Left forelimb (tissue), 1 donor: ENCODE data around the gene TLE7.

Source experiments
- DNase-seq: peaks from one replicate; pipeline ENCODE4 v3.0.0-alpha.2; 2018; ENCODE audit warnings: low spot score

TLE7 gene

DNA sequence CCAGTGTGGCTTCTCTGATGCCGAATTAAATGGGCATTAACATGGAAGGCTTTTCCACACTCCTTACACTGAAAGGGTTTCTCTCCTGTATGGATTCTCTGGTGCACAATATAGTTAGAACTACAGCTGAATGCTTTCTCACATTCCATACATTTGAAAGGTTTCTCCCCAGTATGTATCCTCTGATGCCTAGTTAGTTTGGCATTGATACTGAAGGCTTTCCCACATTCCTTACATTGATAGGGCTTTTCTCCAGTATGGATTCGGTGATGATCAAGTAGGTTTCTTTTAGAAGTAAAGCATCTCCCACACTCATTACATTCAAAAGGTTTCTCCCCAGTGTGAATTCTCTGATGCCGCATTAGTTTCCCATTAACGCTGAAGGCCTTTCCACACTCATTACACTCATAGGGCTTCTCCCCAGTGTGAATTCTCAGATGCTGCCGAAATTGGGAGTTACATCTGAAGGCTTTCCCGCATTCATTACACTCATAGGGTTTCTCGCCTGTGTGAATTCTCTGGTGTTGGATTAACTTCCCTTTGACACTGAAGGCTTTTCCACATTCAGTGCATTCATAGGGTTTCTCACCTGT lies 6.5 kb upstream of the TLE7 start:
- no peak for DNase-seq

DNA sequence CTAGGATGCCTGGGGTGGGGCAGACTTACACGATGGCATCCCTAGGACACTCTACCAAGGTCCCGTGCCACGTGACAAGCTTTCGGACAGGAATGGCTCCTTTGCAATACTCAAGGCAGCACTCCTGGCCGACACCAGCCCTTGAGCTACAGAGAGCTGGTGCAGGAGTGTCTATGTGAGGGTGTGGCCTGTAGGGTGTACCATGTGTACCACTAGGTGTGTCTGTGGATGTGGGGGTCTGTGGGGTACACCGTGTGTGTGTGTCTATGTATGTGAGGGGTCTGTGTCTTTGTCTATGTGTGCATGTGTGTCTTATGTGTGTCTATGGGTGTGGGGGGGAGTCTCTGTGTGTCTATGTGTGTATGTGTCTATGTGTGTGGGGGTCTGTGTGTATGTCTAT lies 1.9 kb upstream of the TLE7 start:
- DNase-seq = no peak

DNA sequence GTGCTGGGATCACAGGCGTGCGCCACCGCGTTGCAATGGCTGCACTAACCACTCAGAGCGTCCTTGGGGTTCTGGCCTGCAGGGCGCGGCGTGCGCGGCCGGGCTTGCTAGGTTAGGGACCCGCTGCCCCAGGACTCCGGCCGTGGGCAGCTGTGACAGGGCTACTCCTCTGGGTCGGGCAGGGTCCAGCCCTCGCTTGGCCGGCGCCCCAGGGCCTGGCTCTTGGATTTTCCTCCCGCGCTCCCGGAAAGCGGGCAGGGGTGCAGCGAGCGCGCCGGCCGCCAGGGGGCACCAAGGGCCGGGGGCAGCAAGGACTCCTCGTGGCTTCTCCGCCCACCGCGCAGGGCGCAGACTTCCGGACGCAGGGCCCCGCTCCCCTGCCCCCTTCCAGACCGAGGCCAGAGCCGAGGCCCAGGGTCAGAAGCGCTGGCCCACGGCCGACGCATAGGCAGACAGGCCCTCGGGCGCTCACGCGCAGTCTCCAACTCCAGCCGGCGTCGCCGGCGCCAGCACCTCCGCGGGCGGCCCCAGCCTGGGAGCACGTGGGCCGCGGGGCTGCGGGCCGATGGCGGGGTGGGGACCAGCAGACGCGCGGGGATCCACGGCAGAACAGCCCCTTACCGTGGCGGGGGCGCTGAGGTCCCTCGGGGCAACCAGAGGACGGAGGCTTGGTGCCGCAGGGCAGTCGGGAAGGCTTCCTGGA lies 355 bp downstream of the TLE7 start:
- DNase-seq = no peak

DNA sequence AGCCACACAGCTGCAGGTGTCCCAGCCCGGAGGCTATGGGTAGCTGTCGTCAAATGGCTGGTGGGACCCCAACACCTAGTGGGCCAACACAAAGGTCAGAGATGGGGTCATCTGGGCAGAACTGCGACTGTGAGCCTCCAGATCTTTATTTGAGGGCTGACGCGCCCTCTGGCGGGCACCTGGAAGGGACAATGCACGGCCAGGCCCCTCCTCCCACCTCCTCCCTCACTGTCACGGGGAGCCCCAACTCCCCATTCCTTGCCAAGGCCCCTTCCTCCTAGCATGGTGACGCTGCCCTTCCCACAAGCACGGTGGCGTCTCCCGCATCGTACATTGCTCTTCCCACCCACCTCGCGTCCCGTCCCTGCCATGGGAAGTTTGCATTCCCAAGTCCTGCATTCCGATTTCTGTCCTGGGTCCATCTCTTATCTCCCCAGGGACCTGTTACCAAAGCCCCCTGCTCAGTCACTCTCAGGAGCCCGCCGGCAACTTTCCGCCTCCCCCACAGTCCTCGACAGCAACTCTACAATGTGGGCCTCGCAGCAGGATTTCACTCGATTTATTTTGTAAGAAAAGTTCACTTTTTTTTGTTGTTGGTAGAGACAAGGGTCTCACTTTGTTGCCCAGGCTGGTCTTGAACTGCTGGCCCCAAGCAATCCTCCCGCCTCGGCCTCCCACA lies 1.0 kb downstream of the TLE7 start:
- no peak for DNase-seq

DNA sequence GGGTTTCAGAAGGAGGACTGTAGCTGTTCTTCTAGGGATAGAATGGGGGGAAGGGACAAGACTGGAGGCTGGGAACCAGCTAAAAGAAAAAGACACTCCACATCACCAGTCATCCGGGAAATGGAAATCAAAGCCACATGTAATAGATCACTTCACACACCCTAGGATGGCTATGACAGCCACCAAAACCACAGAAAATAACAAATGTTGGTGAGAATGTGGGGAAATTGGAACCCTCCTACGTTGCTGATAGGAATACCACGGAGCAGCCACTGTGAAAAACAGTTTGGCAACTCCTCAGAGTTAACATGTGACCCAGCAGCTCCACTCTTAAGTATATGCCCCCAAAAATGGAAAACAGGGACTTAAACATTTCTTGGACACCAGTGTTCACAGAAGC lies 2.3 kb downstream of the TLE7 start:
- no peak for DNase-seq

DNA sequence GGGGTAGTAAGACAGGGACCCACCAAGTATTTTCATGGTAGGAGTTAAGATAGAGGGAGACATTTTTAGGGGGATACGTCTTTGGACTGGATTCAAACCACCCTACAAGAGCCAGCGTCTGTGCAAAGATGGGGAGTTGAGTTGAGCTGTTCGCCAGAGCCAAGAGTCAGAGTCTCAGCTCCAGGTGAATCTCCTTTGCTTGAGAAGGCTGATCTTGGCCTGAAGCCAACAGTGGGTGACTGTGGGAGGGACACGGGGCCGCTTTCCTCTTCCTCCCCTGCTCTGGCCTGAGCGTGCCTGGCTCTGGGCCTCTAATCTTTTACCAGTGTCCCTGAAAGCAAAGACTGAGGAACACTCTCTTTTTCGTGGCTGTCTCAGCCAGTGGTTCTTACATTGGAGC lies 5.4 kb downstream of the TLE7 start:
- DNase-seq = no peak

DNA sequence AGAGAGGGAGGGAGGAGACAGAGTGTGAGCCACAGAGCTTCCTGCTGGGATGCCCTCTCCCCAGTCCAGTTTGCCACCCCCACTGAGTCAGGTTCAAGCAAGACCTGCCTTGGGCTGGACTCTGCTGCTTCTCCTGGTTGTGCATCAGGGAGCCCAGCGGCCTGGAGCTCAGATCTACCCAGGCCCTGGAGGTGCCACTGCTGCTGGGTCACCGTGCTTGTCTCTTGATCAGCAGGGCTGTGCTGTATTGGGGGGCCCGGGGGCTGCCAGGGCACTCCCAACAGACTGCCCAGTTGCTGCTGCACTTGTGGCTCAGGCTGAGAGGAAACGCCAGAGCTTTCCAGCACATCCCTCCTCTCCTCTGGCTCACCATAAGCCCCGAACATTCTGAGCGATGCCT lies 8.9 kb downstream of the TLE7 start:
- no peak for DNase-seq

DNA sequence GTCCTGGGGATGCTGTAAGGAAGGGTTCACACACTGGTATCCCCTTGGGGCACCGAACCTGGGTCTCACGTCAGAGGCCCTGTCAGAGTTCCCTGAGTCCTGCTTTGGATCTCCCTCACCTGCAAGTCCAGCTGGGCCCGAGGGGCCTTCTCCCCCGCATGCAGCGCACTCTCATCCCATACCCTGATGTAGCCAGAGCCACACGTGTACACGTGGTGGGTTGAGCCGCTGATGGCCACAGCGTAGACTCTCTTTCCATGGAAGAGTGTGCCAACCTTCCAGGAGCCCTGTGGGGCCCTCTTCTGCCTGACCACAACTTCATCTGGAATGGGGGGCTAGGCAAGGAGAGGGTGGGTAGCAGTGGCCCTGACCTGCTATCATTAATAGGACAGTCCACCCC lies 9.9 kb downstream of the TLE7 start:
- no peak for DNase-seq

DNA sequence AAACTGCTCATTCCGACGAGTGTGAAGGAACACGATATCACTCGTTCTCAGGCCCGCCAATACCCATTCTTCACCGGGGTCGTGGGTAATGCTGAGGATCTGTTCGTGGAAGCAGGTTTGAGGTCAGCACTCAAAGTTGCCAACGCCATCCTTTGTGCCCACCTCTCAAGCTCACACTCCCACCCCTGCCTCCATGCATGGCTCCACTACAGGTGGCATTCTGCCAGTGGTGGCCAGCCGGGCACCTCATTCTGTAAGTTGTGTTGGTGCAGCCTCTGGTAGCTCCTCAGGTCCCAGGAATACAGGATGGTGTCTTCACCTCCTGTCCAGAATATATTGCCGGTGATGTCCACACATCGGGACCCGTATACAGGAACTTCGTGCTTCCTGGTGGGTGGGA lies 10.7 kb downstream of the TLE7 start:
- DNase-seq = no peak

DNA sequence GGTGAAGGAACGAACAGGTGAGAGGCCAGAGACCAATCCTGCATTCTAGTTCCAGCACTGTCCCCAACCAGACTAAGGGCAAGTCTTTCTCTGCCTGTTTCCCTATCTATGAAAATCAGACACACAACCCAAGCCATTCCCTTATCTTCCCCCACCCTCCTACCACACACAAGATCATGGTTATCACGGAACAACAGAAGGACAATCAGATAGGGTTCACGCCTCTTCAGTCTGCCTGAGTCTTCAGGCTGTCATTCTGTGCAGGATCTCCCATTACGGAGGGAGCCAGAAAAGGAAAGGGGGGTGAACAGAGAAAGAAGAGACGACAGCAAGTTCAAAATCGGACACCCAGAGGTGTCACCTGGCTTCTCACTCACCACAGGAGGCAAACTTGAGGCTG lies 11.1 kb downstream of the TLE7 start:
- no peak for DNase-seq

DNA sequence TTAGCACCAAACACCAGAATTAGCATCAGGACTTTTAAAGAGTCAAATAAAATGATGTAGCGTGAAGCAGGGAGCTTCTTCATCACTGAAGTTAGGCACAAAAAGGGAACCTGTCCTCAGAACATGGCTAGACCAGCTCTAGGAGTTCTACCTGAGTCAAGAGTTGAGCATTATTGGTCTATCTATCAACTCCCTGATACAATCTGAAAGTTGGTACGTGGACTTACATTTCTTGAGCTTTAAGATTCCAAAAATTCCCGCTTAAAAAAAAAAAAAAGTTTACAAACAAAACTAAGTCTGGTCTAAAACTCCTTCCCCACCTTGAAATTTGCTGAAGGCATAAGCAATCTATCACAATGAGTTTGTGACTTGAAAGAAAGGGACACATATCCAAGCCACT lies 12.3 kb downstream of the TLE7 start:
- no peak for DNase-seq

DNA sequence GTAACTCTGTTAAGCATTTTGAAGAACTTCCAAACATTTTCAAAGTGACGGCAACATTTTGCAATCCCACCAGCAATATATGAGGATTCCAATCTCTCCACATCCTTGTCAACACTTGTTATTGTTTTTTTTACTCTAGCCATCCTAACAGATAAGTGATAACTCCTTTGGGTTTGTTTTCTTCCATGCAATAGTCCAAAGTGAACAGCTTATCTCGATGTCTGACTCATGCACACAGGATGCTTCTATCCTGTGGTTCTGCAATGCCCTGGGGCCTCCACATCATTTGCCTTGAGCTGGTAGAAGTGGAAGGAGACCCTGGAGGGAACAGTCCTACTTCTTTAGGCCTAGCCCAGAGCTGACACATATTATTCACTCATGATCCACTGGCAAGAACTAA lies 13.0 kb downstream of the TLE7 start:
- no peak for DNase-seq

DNA sequence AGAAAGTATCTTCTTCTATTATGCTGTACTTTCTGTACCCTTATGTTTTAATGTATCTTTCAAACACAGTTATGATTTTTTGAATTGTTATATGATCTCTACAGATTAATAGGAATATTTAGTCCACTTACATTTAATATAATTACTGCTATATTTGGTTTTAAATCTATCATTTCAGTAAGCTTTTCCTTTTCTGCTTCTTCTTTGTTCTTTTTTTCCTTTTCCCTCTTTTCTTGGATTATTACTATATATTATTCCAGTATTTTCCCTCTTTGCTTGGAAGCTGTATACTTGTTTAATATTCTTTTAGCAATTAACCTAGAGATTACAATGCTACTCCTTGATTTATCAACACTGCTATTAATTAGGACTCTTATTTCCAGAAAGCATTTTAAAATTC lies 13.5 kb downstream of the TLE7 start:
- DNase-seq = no peak

DNA sequence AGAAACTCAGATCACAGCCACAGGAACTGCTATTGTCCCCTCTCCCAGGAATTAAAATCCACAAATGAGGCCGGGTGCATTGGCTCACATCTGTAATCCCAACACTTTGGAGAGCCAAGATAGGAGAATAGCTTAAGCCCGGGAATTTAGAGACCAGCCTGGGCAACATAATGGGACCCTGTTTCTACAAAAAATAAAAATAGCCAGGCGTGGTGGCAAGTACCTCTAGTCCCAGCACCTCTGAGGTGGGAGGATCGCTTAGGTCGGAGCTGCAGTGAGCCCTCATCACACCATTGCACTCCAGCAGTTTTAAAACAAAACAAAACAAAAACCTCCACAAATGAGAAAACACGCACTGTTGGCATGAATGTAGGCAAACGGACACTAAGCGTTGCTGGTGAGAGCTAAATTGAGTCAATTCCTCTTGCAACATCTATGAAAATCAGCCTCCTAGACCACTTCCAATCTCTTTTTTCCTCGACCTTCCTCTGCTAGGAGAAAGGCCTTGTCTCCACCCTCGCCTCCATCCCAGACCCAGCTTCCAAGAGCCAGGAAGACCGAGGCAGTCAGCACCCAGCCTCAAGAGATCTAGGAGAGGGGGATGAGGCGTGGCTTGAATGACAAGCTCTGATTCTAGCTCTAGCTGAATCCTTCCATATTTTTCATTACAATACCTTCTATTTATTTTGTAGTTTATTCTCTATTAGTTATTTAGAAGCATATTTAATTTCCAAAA lies 14.8 kb downstream of the TLE7 start:
- no peak for DNase-seq

DNA sequence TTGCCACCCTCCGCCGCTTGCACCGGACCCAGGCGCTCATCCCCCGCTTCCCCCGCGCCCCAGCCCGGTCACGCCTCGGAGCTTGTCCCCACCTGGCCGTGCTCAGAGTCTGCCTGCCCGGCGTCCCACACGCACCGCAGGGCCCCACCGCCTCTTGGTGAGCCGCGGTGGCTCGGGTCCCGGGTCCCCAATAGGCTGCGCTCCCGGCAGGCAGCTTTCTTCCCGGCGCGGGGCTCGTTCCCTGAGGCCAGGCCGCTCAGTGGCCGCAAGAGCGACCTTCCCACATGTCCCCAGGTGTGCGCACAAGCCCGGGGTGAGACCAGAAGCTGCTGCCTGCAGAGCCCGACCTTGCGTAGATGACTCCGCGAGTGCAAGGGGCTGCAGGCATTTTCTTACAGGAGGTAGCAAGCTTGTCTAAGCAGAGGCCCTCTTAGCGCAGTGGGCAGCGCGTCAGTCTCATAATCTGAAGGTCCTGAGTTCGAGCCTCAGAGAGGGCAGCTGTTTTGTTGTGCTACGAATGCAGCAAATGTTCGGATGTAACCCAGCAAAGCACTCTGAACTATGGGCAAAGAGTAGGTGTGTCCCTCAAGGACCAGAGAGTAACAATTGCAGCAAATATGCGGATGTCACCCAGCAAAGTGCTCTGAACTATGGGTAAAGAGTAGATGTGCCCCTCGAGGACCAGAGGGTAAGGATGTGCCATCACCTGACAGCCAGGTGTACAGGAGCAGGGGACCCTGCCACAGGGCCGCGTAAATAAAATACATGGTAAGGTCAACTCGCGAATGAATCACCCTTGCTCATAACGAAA lies 15.6 kb downstream of the TLE7 start:
- no peak for DNase-seq

DNA sequence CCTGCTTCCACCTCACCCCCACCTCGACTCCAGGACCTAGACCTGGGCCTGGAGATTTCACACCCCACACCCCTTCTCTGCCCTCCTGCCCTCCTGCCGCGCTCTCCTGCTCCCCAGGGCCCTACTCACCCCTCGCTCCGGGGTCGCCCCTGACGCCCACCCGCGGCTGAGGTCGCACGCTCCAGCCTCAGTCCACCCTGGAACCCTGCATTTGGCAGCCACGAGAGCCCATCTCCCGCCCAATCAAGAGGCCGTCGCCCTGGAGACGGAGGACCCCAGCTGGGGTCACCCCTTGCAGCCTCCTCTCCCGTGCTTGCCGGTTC lies 16.1 kb downstream of the TLE7 start:
- DNase-seq = no peak

DNA sequence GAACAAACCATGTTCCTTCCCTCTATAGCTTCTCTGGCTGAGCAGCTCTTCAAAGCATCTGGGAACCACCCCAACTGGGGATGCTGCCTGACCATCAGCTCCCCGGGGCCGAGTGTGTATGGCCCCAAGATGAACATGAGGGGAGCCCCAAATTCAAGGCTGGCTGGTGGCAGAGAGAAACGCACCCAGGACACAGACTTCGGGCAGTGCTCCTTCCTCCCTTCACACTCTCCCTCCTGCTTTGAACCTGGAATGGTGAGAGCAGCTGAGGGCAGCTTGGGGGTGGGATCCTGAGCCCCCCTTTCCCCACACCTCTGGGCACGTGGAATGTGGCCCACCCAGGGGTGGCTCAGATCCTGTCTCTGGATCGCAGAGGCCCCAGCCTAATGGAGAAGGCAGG lies 17.2 kb downstream of the TLE7 start:
- no peak for DNase-seq

DNA sequence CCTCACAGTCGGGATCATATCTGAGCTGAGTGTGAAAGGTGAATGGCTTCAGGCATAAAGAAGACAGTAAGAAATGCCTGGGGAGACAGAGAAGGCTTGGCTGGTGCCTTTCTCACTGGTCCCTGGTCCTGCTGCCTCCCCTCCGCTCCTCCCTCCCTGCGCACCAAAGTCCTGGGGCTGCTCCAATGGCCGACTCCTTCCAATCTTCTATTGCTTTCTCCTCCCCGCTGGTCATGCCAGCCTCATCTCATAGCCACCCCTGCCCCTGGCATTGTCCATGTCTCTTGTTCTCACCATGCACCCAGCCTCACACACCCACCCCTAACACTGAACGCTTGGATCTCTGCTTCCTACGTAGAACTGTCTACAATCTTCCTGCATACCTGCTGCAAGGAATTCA lies 18.0 kb downstream of the TLE7 start:
- DNase-seq = no peak

DNA sequence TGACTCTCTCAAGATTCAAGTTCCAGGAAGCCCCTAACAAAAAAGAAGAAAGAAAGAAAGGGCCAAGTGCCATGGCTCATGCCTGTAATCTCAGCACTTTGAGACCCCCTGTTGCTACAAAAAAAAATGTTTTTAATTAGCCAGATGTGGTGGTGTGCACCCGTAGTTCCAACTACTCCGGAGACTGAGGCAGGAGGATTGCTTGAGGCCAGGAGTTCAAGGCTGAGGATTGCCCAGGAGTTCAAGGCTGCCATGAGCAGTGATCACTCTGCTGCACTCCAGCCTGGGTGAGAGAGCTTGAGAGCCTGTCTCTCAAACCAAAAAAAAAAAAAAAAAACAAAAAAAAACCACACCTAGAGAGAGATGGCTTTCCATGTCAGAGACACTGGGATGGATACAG lies 18.8 kb downstream of the TLE7 start:
- DNase-seq = no peak

DNA sequence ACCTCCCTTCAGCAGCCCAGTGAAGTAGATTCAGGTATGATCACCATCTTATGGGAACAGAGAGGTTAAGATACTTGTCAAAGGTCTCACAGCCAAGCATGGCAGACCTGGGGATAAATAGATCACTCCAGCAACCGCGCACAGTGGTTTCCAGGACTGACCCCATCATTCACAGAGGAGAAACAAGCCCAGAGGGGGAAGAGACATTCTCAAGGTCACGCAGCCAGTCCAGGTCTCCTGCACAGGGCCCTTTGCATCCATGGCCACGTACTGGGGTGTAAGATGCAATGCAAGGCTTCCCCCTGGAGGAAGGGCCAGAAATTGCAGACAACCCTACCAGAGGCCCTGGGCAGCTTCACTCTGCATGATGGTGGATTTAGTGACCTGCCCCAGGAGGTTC lies 19.9 kb downstream of the TLE7 start:
- no peak for DNase-seq

DNA sequence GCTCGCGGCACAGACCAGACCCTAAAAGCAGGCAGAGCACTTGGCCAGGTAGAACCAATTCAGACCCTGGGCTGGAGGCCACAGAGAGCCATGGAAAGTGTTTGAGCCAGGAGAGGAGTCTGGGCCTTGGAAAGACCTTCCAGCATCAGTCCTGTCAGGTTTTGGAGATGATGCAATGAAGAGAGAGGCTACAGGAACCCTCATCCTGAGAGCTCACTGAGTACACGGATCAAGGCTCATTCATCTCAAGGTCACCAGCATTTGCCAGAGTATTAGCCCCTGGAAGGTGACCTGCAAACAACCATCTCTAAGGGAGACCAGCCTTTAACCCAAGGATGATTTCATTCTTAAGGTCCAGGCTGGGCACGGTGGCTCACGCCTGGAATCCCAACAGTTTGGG lies 27.8 kb downstream of the TLE7 start:
- no peak for DNase-seq

DNA sequence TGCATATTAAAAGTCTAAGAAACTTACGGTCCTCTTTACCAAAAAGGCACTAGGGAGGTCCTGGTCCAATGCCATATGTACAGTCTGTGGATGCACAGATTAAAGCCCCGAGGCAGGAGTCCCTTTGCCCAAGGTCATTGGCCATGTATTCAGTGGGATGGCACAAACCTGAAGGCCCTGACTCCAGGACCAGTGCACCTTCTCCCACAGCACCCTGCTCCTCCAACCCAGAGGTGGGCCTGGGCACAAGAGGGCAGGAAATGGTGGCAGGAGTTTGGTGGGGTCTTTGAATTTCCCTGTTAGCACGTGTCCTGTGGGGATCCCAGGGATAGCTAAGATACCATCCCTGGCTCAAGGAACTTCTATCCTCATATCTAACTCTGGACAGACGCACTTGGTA lies 28.5 kb downstream of the TLE7 start:
- no peak for DNase-seq
